T-cell (primary cell): Measurements from ENCODE around the gene SCFD2. TPM values are rescaled to one million over a fixed set of nuclear protein-coding genes. Genes with fewer than 3 reads are reported as not detected.
A peak's percentile ranks its signal among the peaks of the same experiment; 100 is the strongest.

ENCODE experiments used
- ATAC-seq, 4 experiments: fragments of 200-7000 bp in 3 of 4; fragments of 150-1000 bp in 1 of 4; cut with Tn5 transposase; replicated peaks in 1 of 4; 1 replicate in 3 of 4; 2 replicates in 1 of 4; pipeline ENCODE4 v1.10.0; 2021; ENCODE audit warnings: moderate library complexity in 3 of 4, mild to moderate bottlenecking in 2 of 4, moderate number of reproducible peaks in 1 of 4
- CTCF ChIA-PET, 2 donors: fragments of 300-600 bp; sonication (Branson Sonifier 250); formaldehyde crosslinking; loops; one replicate each; lab custom pipeline; 2022; ENCODE audit warnings: antibody characterized with exemption in 2 of 2; lab: Charles Lee
- POLR2A ChIA-PET, 2 donors: fragments of 300-600 bp; sonication (Branson Sonifier 250); formaldehyde crosslinking; loops; one replicate each; lab custom pipeline; 2022; ENCODE audit warnings: antibody characterized with exemption in 2 of 2; lab: Charles Lee
- DNase-seq, 35 experiments: peaks; one replicate each; pipeline versions ENCODE4 v3.0.0 to v3.0.0-alpha.2; 2013 to 2023
- H3K27ac ChIP-seq: one replicate; pipeline ENCODE4 v1.5.1; 2013; ENCODE audit warnings: low read length
- H3K27me3 ChIP-seq, 2 experiments: replicated peaks in 1 of 2; 1 replicate in 1 of 2; 2 replicates in 1 of 2; pipeline versions ENCODE4 v1.6.1 to v1.7.0; 2013; ENCODE audit warnings: low read length in 1 of 2, mixed read lengths in 1 of 2; ENCODE audit not compliant: control insufficient read depth in 2 of 2, insufficient read depth in 2 of 2; ENCODE audit errors: extremely low read depth in 1 of 2
- H3K36me3 ChIP-seq, 2 donors: 1 replicate in 1 of 2; 2 replicates in 1 of 2; pipeline versions ENCODE4 v1.6.1 to v1.7.0; 2013; ENCODE audit warnings: low read length in 1 of 2; ENCODE audit not compliant: control insufficient read depth in 2 of 2, insufficient read depth in 1 of 2; ENCODE audit errors: extremely low read depth in 1 of 2
- H3K4me1 ChIP-seq, 2 experiments: 1 replicate in 1 of 2; 2 replicates in 1 of 2; pipeline versions ENCODE4 v1.6.1 to v1.7.0; 2013; ENCODE audit warnings: low read length in 2 of 2, mixed read lengths in 1 of 2; ENCODE audit not compliant: insufficient read depth in 2 of 2, control insufficient read depth in 1 of 2; ENCODE audit errors: extremely low read depth in 1 of 2
- H3K4me3 ChIP-seq, 2 donors: 1 replicate in 1 of 2; 2 replicates in 1 of 2; pipeline versions ENCODE4 v1.5.1 to v1.7.0; 2013; ENCODE audit warnings: mild to moderate bottlenecking in 2 of 2, low read length in 1 of 2, moderate library complexity in 1 of 2; ENCODE audit not compliant: control insufficient read depth in 1 of 2; ENCODE audit errors: extremely low read depth in 1 of 2
- H3K9me3 ChIP-seq: 2 replicates; pipeline ENCODE4 v1.7.0; 2013
- H3K27ac Mint-ChIP-seq, 2 donors: one replicate each; pipeline ENCODE4 v1.8.0; 2020 to 2021; ENCODE audit warnings: mild to moderate bottlenecking in 2 of 2, mixed read lengths in 2 of 2
- H3K27me3 Mint-ChIP-seq, 2 donors: one replicate each; pipeline ENCODE4 v1.8.0; 2021 to 2022; ENCODE audit warnings: mixed read lengths in 2 of 2
- H3K36me3 Mint-ChIP-seq: one replicate; pipeline ENCODE4 v1.8.0; 2021; ENCODE audit warnings: mixed read lengths
- H3K4me1 Mint-ChIP-seq, 3 donors: one replicate each; pipeline ENCODE4 v1.8.0; 2020 to 2022; ENCODE audit warnings: mixed read lengths in 3 of 3, mild to moderate bottlenecking in 1 of 3
- H3K4me3 Mint-ChIP-seq, 3 donors: one replicate each; pipeline ENCODE4 v1.8.0; 2020 to 2022; ENCODE audit warnings: mild to moderate bottlenecking in 3 of 3, mixed read lengths in 3 of 3, moderate library complexity in 3 of 3
- H3K9me3 Mint-ChIP-seq, 3 donors: one replicate each; pipeline ENCODE4 v1.8.0; 2020 to 2022; ENCODE audit warnings: mixed read lengths in 3 of 3
- WGBS: methylation state at CpG from one replicate; pipeline ENCODE4 v1.1.5; 2013; ENCODE audit warnings: missing lambda C conversion rate; ENCODE audit not compliant: insufficient coverage; 5-methylcytosine and 5-hydroxymethylcytosine counted together
- total RNA-seq, 35 experiments: library from RNA in 6 of 35; stranded (reverse) in 6 of 35; fragments of 120-200 nt in 1 of 35; gene quantifications; one replicate each; pipeline versions ENCODE4 v1.2.1 to v1.2.4 and lab custom pipeline; 2013 to 2026

Gene SCFD2
- total RNA-seq, 5 donors from 2014 or later (not counting 1 experiment from before 2014, with no cell fraction given): 19.0 to 28.9 (median 21.8) TPM

DNA sequence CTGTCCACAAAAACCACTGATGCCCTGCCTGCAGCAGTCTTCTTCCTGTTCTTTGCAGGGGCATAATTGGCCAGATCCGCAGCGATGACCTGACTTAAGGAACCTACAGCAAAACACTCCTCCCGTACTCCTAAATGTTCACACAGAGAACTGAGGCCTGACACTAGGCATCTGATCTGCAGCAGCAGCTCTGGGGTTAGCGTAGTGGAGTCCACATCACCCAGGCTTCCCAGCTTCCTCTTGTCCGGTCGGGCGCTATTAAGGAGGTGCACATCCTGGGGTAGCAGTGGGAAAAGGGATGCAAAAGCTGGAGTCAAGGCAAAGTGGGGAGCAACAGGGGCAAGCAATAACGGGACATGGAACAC lies 758 bp downstream of the SCFD2 start:
- H3K9me3 ChIP-seq: no peaks in the 10 kb centered on the region
- H3K27ac ChIP-seq: peak overlapping the region; percentile 80
- no peaks in the 10 kb centered on the region for H3K9me3 Mint-ChIP-seq
- POLR2A ChIA-PET: interaction anchor here (0.6 to 1.2 kb wide), 2 partner anchors 10 to 14 kb away, joined by 3 to 4 read pairs; no protein-coding TSS in a partner anchor
- peak overlapping the region; percentile 94 to 99 for H3K27ac Mint-ChIP-seq
- 0% methylated on average over 4 of the region's 8 CpGs for WGBS
- peaks cover 60 to 62% (median 62%) of the 10 kb centered on the region in 3 donors for H3K4me1 Mint-ChIP-seq
- CTCF ChIA-PET: interaction anchor here in 1 of 2 donors (0.6 to 1.3 kb wide), 2 partner anchors 15 to 707 kb away, joined by 3 read pairs; no protein-coding TSS in a partner anchor
- H3K27me3 Mint-ChIP-seq: peaks cover 5 to 8% of the 10 kb centered on the region in 2 donors
- H3K36me3 ChIP-seq: no peaks in the 10 kb centered on the region
- H3K36me3 Mint-ChIP-seq: peaks cover 3% of the 10 kb centered on the region
- peaks cover 24 to 34% of the 10 kb centered on the region in 2 experiments for H3K4me1 ChIP-seq
- peak overlapping the region; percentile 88 to 99 for H3K4me3 ChIP-seq
- DNase-seq (peak in 1 of 35 experiments; percentile 26), ATAC-seq (peak in 2 of 4 experiments; percentile 2 to 3)
- no peaks in the 10 kb centered on the region for H3K27me3 ChIP-seq
- H3K4me3 Mint-ChIP-seq: peak overlapping the region; percentile 95 to 97 (median 96)

DNA sequence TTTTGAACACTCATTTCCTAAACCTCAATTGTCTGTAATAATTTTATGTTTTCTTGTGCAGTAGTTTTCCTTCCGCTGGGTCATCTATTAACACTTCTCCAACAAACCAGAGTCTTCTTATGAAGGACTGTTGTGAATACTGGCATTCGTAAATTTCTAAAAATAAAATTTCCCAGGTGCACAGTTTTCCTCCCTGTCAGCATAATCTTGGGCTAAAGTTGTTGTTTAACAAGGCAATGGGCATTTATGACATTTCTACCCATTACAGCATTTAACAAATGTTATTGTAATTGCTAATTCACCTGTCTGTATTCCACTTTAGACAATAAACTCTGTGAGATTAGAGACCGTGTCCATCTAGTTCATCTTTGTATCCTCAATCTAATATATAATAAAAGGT lies 1.2 kb downstream of the SCFD2 start:
- Mint-ChIP-seq H3K9me3 (no peaks in the 10 kb centered on the region), H3K36me3 (no peaks in the 10 kb centered on the region)
- CTCF ChIA-PET: interaction anchor here in 1 of 2 donors (1.3 kb wide), 1 partner anchor 16 kb away, joined by 3 read pairs; no protein-coding TSS in a partner anchor

DNA sequence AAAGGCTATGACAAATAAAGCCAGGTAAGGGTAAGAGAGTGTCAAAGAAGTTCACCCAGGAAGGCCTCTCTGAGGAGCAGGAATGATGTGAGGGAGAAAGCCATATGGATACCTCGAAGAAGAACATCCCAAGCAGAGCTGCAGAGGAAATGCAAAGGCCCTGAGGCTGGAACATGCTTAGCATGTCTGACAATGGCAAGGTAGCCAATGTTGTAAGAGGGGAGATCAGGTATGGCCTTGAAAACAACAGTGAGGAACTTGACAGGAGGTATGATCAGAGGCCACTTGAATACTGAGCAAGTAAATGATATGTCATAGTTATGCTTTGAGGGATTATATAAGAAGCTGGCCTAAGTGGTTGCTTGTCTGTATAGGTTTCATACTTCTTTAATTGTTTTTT lies 3.8 kb downstream of the SCFD2 start:
- H3K4me3 Mint-ChIP-seq: peak overlapping the region in 2 of 3 donors; percentile 22 to 25
- H3K27me3 Mint-ChIP-seq: no peaks in the 10 kb centered on the region
- DNase-seq: no peak
- ChIA-PET CTCF (no interaction called here), POLR2A (no interaction called here)
- ATAC-seq: no peak
- Histone ChIP-seq H3K27ac (no peak overlapping the region), H3K4me1 (peaks cover 23 to 34% of the 10 kb centered on the region in 2 experiments), H3K36me3 (no peaks in the 10 kb centered on the region), H3K27me3 (no peaks in the 10 kb centered on the region), H3K4me3 (no peak overlapping the region), H3K9me3 (no peaks in the 10 kb centered on the region)
- whole genome bisulfite sequencing: 100% methylated on average over 1 of the region's 1 CpG
- peak overlapping the region; percentile 6 to 46 for H3K27ac Mint-ChIP-seq
- H3K4me1 Mint-ChIP-seq: peaks cover 71 to 75% (median 72%) of the 10 kb centered on the region in 3 donors
- no peaks in the 10 kb centered on the region for H3K9me3 Mint-ChIP-seq
- H3K36me3 Mint-ChIP-seq: peaks cover 7% of the 10 kb centered on the region

More for the DNA sequence above, 1.2 kb downstream of the SCFD2 start:
- no peak overlapping the region for H3K27ac ChIP-seq
- H3K4me1 Mint-ChIP-seq: peaks cover 65 to 67% (median 67%) of the 10 kb centered on the region in 3 donors
- no peaks in the 10 kb centered on the region for H3K9me3 ChIP-seq
- H3K27ac Mint-ChIP-seq: peak overlapping the region; percentile 29 to 94
- H3K4me3 Mint-ChIP-seq: peak overlapping the region; percentile 95 to 97 (median 96)
- ATAC-seq (no peak), DNase-seq (no peak)
- no CpG with 5 or more reads among the region's 3 CpGs for whole genome bisulfite sequencing
- no peak overlapping the region for H3K4me3 ChIP-seq
- POLR2A ChIA-PET: interaction anchor here in 1 of 2 donors (1.2 kb wide), 1 partner anchor 14 kb away, joined by 4 read pairs; no protein-coding TSS in a partner anchor
- peaks cover 0 to 3% of the 10 kb centered on the region in 2 donors for H3K27me3 Mint-ChIP-seq
- peaks cover 24 to 34% of the 10 kb centered on the region in 2 experiments for H3K4me1 ChIP-seq
- no peaks in the 10 kb centered on the region for H3K36me3 ChIP-seq
- no peaks in the 10 kb centered on the region for H3K27me3 ChIP-seq

DNA sequence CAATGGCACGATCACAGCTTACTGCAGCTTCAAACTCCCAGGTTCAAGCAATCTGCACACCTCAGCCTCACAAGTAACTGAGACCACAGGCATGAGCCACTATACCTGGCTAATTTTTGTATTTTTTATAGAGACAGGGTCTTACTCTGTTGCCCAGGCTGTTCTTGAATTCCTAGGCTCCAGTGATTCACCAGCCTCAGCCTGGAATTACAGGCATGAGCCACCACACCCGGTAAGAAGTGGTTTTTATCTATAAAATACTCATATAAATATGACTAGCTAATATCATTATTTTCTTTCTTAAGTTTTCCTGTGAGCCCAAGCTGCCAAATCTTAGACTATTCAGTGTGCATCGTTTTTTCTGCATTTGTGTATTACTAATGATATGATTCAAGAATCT lies 4.4 kb downstream of the SCFD2 start:
- H3K27me3 Mint-ChIP-seq: no peaks in the 10 kb centered on the region
- no peaks in the 10 kb centered on the region for H3K27me3 ChIP-seq
- peak overlapping the region in 1 of 2 donors; percentile 7 for H3K27ac Mint-ChIP-seq
- CTCF ChIA-PET: no interaction called here
- H3K4me3 Mint-ChIP-seq: no peak overlapping the region
- no peaks in the 10 kb centered on the region for H3K9me3 ChIP-seq
- peaks cover 65 to 69% (median 66%) of the 10 kb centered on the region in 3 donors for H3K4me1 Mint-ChIP-seq
- POLR2A ChIA-PET: interaction anchor here in 1 of 2 donors (0.8 kb wide), 1 partner anchor 29 kb away, joined by 3 read pairs; no protein-coding TSS in a partner anchor
- no peaks in the 10 kb centered on the region for H3K9me3 Mint-ChIP-seq
- H3K36me3 ChIP-seq: no peaks in the 10 kb centered on the region
- ATAC-seq (no peak), DNase-seq (no peak)
- no CpG with 5 or more reads among the region's 3 CpGs for whole genome bisulfite sequencing
- H3K4me3 ChIP-seq: no peak overlapping the region
- peaks cover 20 to 31% of the 10 kb centered on the region in 2 experiments for H3K4me1 ChIP-seq
- H3K36me3 Mint-ChIP-seq: peaks cover 7% of the 10 kb centered on the region
- no peak overlapping the region for H3K27ac ChIP-seq

DNA sequence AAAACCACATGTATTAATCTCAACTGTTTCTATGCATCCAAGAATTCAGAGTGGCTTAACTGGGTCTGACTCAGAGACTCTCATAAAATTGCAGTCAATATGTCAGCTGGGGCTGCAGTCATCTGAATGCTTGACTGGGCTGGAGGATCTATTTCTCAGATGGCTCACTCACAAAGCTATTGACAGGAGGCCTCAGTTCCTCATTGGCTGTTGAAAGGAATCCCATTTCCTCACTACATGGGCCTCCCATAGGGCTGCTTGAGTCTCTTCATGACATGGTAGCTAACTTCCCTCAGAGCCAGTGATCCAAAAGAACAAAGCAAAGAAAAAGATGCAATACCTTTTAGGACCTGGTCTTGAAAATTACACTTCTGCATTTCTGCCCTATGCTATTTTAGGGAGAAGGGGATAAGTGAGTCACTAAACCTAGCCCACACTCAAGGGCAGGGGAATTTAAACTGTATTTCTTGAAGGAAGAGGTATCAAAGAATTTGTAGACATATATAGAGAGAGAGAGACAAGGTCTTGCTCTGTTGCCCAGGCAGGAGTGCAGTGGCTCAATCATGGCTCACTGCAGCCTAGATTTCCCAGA lies 9.8 kb downstream of the SCFD2 start:
- H3K4me3 ChIP-seq: no peak overlapping the region
- POLR2A ChIA-PET: no interaction called here
- ATAC-seq (no peak), DNase-seq (no peak)
- no peak overlapping the region for H3K4me3 Mint-ChIP-seq
- H3K9me3 Mint-ChIP-seq: no peaks in the 10 kb centered on the region
- peaks cover 39% of the 10 kb centered on the region for H3K36me3 Mint-ChIP-seq
- H3K27ac ChIP-seq: no peak overlapping the region
- H3K4me1 ChIP-seq: no peaks in the 10 kb centered on the region
- no peaks in the 10 kb centered on the region for H3K9me3 ChIP-seq
- CTCF ChIA-PET: no interaction called here
- H3K27me3 ChIP-seq: no peaks in the 10 kb centered on the region
- H3K36me3 ChIP-seq: peaks cover 0 to 9% of the 10 kb centered on the region in 2 donors
- no peak overlapping the region for H3K27ac Mint-ChIP-seq
- peaks cover 27 to 28% (median 28%) of the 10 kb centered on the region in 3 donors for H3K4me1 Mint-ChIP-seq
- H3K27me3 Mint-ChIP-seq: no peaks in the 10 kb centered on the region

DNA sequence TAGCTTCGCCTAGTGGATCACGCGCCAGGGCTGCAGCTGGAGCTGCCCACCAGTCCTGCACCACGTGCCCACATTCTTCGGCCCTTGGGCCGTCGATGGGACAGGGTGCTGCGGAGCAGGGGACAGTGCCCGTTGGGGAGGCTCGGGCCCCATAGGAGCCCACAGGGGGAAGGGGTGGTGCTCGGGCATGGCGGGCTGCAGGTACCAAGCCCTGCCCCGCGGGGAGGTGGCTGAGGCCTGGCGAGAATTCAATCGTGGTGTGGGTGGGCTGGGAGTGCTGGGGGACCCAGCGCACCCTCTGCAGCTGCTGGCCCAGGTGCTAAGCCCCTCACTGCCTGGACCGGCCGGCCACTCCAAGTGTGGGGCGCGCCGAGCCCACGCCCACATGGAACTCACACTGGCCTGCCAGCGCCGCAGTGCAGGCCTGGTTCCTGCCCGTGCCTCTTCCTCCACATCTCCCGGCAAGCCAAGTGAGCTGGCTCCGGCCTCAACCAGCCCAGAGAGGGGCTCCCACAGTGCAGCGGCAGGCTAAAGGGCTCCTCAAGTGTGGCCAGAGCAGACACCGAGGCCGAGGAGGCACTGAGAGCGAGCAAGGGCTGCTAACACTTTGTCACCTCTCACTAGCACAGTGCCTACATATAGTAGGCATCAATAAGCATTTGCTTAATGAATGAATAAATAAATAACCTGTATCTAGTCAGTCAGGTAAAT lies 11.7 kb downstream of the SCFD2 start:
- DNase-seq (no peak), ATAC-seq (no peak)
- Histone ChIP-seq H3K27me3 (no peaks in the 10 kb centered on the region), H3K36me3 (peaks cover 0 to 10% of the 10 kb centered on the region in 2 donors), H3K4me3 (no peak overlapping the region), H3K4me1 (no peaks in the 10 kb centered on the region), H3K9me3 (no peaks in the 10 kb centered on the region), H3K27ac (no peak overlapping the region)
- 98% methylated on average over 18 of the region's 32 CpGs for WGBS
- POLR2A ChIA-PET: no interaction called here
- no peak overlapping the region for H3K27ac Mint-ChIP-seq
- CTCF ChIA-PET: no interaction called here
- peaks cover 11 to 18% (median 13%) of the 10 kb centered on the region in 3 donors for H3K4me1 Mint-ChIP-seq
- H3K4me3 Mint-ChIP-seq: no peak overlapping the region
- no peaks in the 10 kb centered on the region for H3K9me3 Mint-ChIP-seq
- no peaks in the 10 kb centered on the region for H3K27me3 Mint-ChIP-seq
- H3K36me3 Mint-ChIP-seq: peaks cover 55% of the 10 kb centered on the region
